GM12878 (cell line): ENCODE data around the gene CHL1.

Experiments
- BHLHE40 ChIP-seq, 2 experiments: fragments of 450-650 bp in 1 of 2; IDR thresholded peaks; 2 replicates each; pipeline ENCODE4 v1.6.1; 2011 to 2017; ENCODE audit warnings: low read depth in 2 of 2, borderline replicate concordance in 1 of 2, improper control_type of control experiment in 1 of 2, low read length in 1 of 2, mild to moderate bottlenecking in 1 of 2
- BRCA1 ChIP-seq: IDR thresholded peaks from 2 replicates; pipeline ENCODE4 v1.6.1; 2011; ENCODE audit warnings: low read depth, low read length, improper control_type of control experiment
- CTCF ChIP-seq, 3 experiments: IDR thresholded peaks in 2 of 3; conservative IDR thresholded peaks in 1 of 3; 2 replicates each; pipeline ENCODE4 v1.5.1; 2011; ENCODE audit warnings: low read depth in 3 of 3, low read length in 3 of 3, mild to moderate bottlenecking in 3 of 3, control low read depth in 2 of 3, moderate library complexity in 2 of 3, inconsistent platforms in 1 of 3, mixed read lengths in 1 of 3; ENCODE audit not compliant: control insufficient read depth in 2 of 3, insufficient read depth in 1 of 3; ENCODE audit errors: extremely low read depth in 1 of 3
- EZH2 ChIP-seq: IDR thresholded peaks from 2 replicates; pipeline ENCODE4 v1.6.1; 2012; ENCODE audit warnings: low read depth, mild to moderate bottlenecking, control low read depth, inconsistent platforms, low read length, borderline replicate concordance; ENCODE audit not compliant: control insufficient read depth
- FOXM1 ChIP-seq: IDR thresholded peaks from 2 replicates; pipeline ENCODE4 v1.6.1; 2012; ENCODE audit warnings: low read depth, mild to moderate bottlenecking, inconsistent platforms, low read length, moderate library complexity
- MYC ChIP-seq: IDR thresholded peaks from 2 replicates; pipeline ENCODE4 v1.6.1; 2011; ENCODE audit warnings: mild to moderate bottlenecking, low read length, moderate library complexity, inconsistent platforms; ENCODE audit not compliant: insufficient read depth, insufficient replicate concordance, insufficient read length, severe bottlenecking
- POLR2A ChIP-seq: IDR thresholded peaks from 2 replicates; pipeline ENCODE4 v1.6.1; 2011; ENCODE audit warnings: low read depth, mild to moderate bottlenecking, low read length
- SKIL ChIP-seq: fragments of 450-650 bp; IDR thresholded peaks from 2 replicates; pipeline ENCODE4 v1.6.1; 2017; ENCODE audit warnings: mild to moderate bottlenecking, low read depth, inconsistent platforms; ENCODE audit not compliant: poor library complexity, severe bottlenecking
- SMARCA5 ChIP-seq: fragments of 450-650 bp; IDR thresholded peaks from 2 replicates; pipeline ENCODE4 v1.6.1; 2017; ENCODE audit warnings: mild to moderate bottlenecking
- SMC3 ChIP-seq: IDR thresholded peaks from 2 replicates; pipeline ENCODE4 v1.6.1; 2011; ENCODE audit warnings: low read length, improper control_type of control experiment, borderline replicate concordance
- SP1 ChIP-seq: IDR thresholded peaks from one replicate; pipeline ENCODE4 v1.6.1; 2011; ENCODE audit warnings: low read depth, low read length
- YBX1 ChIP-seq: fragments of 450-650 bp; IDR thresholded peaks from 2 replicates; pipeline ENCODE4 v1.6.1; 2016; ENCODE audit warnings: antibody characterized with exemption

GRCh38 chr3:280681-281080 is 84.1 kb downstream of the CHL1 start:
- no peak for TF ChIP-seq SKIL
- no peak for TF ChIP-seq SMARCA5
- no peak for TF ChIP-seq MYC
- TF ChIP-seq FOXM1: no peak
- no peak for TF ChIP-seq YBX1
- no peak for TF ChIP-seq CTCF (IDR thresholded peaks at IDR 0.05 in 2 of 3, conservative IDR thresholded peaks at IDR 0.05 in 1 of 3; ENCODE audit: control insufficient read depth in 2 of 3, extremely low read depth in 1 of 3, insufficient read depth in 1 of 3, low read depth in 3 of 3, low read length in 3 of 3)
- TF ChIP-seq BRCA1: no peak
- TF ChIP-seq POLR2A: no peak
- no peak for TF ChIP-seq EZH2
- TF ChIP-seq BHLHE40 (IDR thresholded peaks at IDR 0.05; ENCODE audit: borderline replicate concordance in 1 of 2, low read depth in 2 of 2, low read length in 1 of 2): no peak; a peak in 1 of 4 replicates
- no peak for TF ChIP-seq SP1
- no peak for TF ChIP-seq SMC3
